Stimulated activated CD8-positive, alpha-beta memory T cell treated with anti-CD3 and anti-CD28 coated beads, Interleukin-7, amount 100 ng/mL, for 1 hour (primary cell): ENCODE measurements around the gene SORD.
A peak's percentile ranks its signal among the peaks of the same experiment; 100 is the strongest.
"Not testable (repeated sequence)": the region's sequence is repeated elsewhere in the genome, so short reads cannot be mapped to it uniquely, and the experiment has no call there.

Experiments
- DNase-seq, 2 donors: peaks; one replicate each; pipeline ENCODE4 v3.0.0-alpha.2; 2020; ENCODE audit warnings: low read depth in 2 of 2

The SORD gene

DNA sequence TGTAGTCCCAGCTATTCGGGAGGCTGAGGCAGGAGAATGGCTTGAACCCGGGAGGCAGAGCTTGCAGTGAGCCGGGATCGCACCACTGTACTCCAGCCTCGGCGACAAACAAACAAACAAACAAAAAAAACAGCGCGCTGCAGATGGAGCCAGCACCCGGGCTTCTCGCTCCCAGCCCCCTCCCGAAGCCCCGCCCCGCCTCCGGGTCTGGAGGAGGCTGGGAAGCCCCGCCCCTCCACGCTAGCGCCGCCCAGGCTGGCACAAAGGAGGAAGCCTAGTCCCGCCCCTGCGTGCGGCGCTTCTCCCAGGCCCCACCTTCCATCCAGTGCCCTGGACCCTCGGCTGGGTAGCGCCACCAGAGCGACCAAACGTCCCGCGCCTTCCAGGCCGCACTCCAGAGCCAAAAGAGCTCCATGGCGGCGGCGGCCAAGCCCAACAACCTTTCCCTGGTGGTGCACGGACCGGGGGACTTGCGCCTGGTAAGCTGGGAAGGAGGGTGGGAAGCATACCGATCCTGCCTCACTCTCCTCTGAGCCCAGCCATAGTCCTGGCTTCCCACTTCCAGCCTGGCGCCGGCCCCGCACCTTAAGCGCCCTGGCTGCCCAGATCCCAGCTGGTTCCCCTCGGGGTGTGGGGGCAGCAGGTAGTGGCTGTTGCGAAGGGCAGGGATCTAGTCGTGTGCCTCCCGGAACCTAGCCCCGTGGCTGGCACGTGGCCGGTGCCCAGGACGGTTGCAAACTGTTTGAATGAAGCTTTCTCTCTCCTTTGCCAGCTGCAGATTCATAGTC, at the start of gene SORD:
TSS of gene SORD (plus strand) at position 325 of the 788 bp plus-strand sequence. CDS start at position 414, 89 bp downstream.
- DNase-seq: peak; percentile 73 to 86

DNA sequence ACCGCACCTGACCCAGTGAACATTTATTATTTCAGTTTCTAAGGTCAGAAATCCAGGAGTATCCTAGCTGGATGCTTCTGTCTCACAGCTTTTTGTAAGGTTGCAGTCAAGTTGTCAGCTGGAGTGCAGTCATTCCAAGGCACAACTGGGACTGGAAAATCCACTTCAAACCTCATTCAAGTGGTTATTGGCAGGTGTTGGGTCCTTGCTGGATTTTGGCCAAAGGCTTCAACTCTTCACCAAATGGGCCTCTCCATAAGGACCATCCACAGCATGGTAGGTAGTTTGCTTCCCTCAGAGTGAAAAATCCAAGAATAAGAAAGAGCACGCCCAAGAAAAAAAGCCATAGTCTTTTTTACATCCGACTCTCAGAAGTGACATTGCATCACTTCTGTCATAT, 46.8 kb upstream of the SORD start:
- DNase-seq: not testable (repeated sequence)

DNA sequence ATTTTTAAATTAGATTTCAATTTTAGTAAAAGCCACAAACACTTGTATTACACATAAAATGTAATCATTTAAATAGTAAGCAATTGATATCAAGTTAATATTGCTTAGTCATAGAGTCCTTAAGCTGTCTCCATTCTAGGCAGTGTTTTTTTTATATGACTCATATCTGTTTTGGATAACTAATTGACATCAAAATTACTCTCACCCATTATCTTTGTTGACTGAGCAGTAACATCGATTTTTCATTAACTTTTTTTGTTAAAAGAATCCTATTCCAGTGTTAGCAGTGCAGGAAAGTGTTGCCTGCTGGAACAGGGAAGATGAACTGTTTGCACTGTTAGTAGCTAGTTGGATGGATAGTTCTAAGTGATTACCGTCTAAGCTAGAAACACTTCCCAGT, 45.2 kb upstream of the SORD start:
- not testable (repeated sequence) for DNase-seq

DNA sequence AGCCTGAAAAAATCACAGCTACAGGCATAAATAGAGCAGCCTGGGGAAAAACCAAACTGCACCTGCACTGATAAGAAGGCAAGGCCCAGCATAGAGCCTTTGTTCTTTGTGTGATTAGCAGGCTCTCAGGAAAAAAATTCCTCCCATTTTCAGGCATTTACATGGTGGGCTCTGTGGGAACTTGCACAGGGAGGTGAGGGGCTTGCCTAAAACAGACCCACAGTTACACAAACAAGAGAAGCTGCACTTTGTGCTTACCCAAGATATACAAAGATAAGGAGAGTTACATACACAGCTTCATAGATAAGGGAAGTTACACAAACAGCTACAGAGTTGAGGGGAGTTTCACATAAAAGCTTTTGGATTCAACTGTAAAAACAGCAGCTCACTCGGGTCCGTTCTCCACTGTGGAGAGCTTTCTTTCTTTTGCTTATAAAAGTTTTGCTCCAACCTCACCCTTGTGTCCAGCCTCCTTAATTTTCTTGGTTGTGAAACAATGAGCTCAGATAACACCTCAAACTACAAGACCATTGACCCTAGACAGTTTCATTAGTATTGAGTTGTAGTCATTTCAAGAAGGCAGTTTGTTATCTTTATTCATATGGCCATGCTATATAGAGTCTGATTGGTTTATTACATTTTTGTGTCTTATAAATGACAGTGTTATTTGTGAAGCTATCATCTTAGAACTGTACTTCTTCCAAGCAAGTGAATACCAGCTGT, 43.2 kb upstream of the SORD start:
- not testable (repeated sequence) for DNase-seq

DNA sequence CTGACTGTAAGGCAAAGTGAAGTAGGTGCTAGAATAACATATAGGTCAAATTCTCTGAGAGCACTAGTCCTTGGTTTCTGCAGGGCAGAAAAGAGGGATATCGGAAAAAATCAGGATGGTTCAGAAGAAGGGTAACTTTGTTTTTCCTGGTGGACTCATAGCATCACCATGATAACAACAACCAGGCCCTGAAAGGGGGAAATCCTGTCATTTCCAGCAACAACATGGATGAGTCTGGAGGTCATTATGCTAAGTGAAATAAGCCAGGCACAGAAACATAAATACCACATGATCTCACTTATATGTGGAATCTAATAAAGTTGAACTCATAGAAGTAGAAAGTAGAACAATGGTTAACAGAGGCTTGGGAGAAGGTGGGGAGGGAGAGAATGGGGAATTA, 38.9 kb upstream of the SORD start:
- DNase-seq: not testable (repeated sequence)

DNA sequence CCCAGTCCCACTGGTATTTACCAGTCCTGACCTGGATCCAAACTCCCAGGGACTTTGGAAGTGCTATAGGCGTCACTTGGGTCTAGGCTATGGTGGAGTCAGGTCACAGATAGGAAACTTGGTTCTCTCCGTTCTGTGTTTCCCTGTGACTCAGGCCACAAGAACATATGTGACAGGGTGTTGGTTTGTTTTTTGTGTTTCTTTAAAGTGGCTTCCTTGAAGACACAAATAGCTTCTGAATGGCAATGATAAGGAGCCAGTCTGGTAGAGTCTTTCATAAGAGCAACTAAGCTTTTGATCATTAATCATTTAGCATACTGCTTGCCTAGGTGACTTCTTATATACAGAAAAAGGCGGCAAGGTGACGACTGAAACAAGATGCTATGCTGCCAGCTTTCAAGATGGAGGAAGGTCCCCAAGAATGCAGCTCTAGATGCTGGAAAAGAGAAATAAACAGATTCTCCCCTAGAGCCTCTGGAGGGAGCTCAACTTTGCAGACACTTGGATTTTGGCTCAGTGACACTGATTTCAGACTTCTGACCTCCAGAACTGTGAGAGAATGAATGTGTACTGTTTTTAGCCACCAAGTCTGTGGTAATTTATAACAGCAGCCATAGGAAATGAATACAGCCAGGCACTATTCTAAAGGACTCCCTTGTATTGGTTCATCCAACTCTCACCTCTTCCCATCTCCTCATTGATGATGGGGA, 36.5 kb upstream of the SORD start:
- DNase-seq: not testable (repeated sequence)

DNA sequence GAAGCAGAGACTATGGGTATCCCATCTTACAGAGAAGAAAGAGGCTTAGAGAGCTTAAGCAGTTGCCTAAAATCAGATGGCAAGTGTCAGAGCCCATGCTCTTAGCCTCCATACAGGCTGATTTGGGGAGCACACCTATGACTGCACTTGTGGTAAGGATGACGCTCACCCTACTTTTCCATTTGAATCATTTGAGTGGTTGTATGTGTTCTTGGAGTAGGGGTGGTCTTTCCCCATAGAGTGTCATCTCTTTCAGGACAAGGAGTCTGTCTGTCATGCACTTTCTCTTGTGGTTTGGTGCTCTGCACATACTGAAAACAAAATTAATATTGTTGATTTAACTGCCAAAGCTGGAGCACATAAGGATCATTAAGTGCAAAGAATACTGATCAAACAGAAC, 35.3 kb upstream of the SORD start:
- DNase-seq: not testable (repeated sequence)

DNA sequence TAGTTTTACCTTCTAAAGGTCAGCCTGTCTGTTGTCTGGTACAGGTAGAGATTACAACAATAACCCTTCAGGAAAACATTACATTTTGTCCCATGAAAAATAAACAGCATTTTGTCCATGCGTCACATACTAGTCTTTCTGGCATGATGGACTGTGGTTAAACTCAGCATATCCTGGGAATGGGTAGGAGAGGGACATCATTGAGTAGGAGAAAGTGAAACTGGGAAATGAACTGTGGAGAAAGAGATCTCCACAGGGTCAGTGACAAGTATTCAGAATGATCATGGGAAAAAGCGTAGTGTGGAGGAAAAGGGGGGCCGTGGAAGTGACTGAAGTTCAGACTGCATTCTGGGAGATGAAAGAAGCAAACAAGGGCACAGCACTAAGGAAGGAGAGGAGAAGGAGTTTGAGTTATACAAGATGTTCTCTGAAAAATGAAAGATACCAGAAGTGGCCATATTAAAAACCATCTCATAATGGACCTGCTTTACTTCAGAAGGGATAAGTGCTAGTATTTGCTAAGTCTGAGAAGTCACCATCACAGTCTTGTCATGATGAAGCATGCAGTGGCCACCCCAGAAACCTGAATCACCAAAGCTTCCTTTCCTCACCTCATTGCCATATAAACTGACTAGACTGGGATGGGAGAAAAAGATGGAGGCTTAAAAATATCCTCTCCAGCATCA, 34.7 kb upstream of the SORD start:
- not testable (repeated sequence) for DNase-seq

DNA sequence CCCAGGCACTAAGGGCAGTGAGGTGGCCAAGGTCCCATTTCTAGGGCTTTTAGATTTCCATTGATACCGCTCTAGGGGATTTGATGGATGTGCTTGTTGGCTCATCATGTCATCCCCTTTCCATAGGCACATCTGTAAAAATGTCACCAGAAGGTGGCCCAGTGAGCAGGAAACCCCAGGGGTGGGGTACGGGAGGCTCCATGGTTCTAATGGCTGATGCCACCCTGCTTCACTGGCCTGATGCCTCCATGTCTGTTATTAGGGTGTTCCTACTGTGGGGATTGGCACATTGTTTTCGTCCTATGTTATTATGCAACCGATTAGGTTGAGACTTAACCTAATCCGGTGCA, 34.1 kb upstream of the SORD start:
- not testable (repeated sequence) for DNase-seq

DNA sequence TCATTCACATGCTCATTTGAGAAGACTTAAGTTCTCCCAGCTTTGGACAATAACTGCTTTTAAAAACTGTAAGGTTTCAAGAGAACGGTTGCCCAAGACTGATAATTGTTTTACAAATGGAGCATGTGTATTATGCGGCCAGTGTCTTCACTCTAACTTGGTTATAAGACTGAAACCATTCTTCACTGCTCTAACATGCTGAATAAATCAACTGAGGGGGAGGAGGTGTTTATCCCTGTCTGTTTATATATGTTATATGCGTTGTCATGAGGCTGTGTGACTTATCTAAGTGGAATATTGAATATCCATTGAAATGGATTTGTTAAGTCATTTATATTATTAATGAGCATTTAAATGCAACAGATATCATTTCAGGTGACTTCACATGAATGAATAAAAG, 25.4 kb upstream of the SORD start:
- not testable (repeated sequence) for DNase-seq

DNA sequence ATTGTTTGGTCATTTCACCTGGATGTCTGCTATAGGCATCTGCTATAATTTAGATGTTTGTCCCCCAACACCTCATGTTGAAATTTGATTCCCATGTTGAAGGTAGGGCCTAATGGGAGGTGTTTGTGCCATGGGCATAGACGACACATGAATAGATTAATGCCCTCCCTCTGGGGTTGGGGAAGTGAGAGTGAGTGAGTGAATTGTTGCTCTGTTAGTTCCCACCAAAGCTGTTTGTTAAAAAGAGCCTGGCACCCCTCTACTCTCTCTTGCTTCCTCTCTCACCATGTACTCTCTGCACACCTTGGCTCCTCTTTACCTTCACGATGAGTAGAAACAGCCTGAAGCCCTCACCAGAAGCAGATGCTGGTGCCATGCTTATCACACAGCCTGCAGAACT, 23.9 kb upstream of the SORD start:
- DNase-seq: no peak

DNA sequence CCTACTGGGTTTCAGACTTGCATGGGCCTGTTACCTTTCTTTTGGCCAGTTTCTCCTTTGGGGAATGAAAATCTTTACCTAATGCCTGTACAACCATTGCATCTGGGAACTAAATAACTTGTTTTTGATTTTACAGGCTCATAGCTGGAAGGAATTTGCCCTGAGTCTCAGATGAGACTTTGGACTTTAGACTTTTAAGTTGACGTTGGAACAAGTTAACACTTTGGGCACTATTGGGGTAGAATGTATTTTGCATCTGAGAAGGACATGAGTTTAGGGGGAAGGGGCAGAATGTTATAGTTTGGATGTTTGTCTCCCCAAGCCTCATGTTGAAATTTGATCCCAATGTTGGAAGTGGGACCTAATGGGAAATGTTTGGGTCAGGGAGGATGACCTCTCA, 21.8 kb upstream of the SORD start:
- DNase-seq: not testable (repeated sequence)

DNA sequence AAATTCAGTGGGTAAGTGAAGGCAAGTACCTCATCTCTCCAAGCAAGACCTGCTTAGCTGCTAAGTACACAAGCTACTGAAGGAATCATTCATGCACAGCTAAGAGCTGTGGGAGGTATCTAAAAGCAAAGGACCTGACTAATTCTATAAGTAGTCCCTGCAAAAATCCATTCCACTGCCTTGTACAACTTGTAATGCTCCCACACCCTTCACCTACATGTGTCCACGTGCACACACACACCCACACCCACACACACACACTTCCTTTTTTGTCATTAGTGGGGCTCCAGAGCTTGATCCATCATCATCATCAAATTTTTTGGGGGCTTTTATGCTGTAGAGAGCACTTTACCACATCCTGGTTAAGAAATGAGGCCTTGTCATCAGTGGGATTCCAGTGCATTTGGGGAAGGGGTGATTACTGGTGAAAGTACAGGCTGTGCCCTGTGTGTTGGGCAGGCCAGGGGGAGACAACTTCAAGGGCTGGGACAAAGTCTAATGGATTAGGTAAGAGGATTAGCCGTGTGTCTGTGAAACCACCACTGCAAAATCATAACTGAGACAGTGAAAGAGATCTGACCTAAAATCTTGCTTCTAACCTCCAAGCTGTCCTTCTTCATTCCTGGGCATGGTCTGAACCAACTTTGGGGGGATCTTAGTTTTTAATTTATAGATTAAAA, 19.1 kb upstream of the SORD start:
- not testable (repeated sequence) for DNase-seq

DNA sequence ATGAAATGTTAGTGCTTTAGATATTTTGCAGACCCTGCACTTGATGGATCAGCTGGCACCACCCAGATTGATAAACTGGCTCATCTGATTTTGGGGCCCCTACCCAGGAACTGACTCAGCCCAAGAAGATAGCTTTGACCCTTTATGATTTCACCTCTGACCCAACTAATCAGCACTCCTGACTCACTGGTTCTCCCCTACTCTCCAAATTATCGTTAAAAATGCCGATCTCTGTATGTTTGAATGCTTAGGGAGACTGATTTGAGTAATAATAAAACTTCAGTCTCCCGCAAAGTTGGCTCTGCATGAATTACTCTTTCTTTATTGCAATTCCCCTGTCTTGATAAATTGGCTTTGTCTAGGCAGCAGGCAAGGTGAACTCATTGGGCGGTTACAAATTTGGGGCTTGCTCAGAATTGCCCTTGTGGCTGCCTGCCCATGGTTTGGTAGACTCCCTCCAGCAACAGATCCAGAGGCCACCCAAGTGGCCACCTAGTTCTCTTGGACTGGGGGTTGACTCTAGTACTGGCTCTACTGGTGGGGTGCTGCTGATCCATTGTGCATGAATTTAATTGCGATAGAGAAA, 18.3 kb upstream of the SORD start:
- not testable (repeated sequence) for DNase-seq

DNA sequence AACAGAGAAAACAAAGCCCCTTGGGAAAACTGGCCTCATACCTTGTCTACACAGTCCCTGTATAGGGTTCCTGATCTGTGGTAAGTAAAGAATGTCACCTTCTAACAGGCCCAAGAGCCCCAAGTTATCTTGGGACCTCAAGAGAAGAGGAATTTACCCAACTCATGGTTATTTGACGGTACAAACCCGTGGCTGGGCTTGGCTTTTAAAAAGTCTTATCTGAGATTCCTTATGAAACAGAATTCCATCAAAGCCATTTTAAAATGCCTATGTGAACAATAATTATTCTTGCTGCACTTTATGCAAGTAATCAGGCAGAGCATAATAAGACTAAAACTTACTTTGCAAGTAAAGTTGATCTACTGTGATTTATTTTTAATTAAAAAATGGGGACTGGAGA, 13.9 kb upstream of the SORD start:
- no peak for DNase-seq

DNA sequence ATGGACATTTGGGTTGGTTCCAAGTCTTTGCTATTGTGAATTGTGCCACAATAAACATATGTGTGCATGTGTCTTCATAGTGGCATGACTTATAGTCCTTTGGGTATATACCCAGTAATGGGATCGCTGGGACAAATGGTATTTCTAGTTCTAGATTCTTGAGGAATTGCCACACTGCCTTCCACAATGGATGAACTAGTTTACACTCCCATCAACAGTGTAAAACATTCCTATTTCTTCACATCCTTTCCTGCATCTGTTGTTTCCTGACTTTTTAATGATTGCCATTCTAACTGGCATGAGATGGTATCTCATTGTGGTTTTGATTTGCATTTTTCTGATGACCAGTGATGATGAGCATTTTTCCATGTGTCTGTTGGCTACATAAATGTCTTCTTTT, 7.9 kb upstream of the SORD start:
- not testable (repeated sequence) for DNase-seq

DNA sequence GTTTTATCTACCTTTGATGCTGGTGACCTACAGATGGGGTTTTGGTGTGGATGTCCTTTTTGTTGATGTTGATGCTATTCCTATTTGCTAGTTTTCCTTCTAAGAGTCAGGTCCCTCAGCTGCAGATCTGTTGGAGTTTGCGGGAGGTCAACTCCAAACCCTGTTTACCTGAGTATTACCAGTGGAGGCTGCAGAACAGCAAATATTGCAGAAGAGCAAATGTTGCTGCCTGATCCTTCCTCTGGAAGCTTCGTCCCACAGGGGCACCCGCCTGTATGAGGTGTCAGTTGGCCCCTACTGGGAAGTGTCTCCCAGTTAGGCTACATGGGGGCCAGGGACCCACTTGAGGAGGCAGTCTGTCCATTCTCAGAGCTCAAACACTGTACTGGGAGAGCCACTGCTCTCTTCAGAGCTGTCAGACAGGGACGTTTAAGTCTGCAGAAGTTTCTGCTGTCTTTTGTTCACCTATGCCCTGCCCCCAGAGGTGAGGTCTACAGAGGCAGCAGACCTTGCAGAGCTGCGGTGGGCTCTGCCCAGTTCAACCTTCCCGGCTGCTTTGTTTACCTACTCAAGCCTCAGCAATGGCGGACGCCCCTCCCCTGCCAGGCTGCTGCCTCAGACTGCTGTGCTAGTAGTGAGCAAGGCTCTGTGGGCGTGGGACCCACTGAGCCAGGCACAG, 2.6 kb upstream of the SORD start:
- not testable (repeated sequence) for DNase-seq

DNA sequence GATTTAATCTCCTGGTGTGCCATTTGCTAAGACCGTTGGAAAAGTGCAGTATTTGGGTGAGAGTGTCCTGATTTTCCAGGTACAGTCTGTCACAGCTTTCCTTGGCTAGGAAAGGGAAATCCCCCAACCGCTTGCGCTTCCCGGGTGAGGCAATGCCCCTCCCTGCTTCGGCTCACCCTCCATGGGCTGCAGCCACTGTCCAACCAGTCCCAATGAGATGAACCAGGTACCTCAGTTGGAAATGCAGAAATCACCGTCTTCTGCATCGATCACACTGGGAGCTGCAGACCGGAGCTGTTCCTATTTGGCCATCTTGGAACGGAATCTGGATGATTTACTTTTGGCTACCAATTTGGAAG, 2.1 kb upstream of the SORD start:
- not testable (repeated sequence) for DNase-seq

DNA sequence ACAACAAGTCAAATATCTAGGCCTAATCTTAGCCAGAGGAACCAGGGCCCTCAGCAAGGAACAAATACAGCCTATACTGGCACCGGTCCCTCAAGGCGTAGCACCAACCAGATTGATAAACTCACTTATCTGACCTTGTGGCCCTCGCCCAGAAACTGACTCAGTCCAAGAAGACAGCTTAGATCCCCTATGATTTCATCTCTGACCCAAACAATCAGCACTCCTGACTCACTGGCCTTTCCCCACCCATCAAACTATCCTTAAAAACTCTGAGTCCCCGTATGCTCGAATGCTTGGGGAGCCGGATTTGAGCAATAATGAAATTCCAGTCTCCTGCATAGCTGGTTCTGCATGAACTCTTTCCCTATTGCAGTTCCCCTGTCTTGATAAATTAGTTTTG, 1.6 kb upstream of the SORD start:
- DNase-seq: no peak

DNA sequence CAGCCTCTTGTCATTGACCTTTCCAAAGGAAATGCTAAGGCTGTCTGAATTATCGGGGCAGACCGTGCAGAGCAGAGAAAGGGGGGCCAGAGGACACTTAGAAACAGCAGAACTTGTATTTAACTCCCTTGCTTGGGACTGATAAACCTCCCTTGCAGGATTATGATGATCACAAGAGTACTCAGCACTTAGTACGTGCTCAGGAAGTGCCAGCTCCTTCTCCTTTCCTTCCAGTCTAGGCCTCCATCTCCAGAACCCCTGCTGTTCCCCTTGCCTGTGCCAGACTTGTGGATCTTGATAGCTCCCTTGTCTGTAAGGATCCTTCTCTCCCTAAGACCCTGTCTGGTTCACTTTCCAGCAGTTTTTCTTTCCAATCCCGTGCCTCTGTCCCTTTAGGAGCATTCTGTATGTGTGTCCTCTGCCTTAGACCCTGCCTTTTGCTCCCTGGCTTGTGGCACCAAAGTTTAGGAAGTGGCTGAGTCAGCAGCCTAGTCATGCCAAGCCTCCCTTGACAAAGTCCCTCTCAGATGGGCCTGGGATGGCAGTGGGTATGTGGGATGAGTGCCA, 747 bp downstream of the SORD start:
- DNase-seq: no peak
